Liver (tissue), 9 donors: Measurements from ENCODE around the gene C1orf21. TPM values are rescaled to one million over a fixed set of nuclear protein-coding genes. Genes with fewer than 3 reads are reported as not detected.

Experiments used
- DNase-seq: peaks from one replicate; pipeline ENCODE4 v3.0.0-alpha.2; 2017; ENCODE audit warnings: low spot score
- H3K27ac ChIP-seq, 2 donors: one replicate each; pipeline ENCODE4 v1.7.0; 2013; ENCODE audit warnings: inconsistent platforms in 2 of 2, low read length in 2 of 2, control low read depth in 1 of 2, low read depth in 1 of 2, mild to moderate bottlenecking in 1 of 2
- H3K27me3 ChIP-seq, 4 donors: one replicate each; pipeline versions ENCODE4 v1.6.1 to v1.7.0; 2013; ENCODE audit warnings: low read length in 3 of 4, inconsistent platforms in 1 of 4, mild to moderate bottlenecking in 1 of 4, moderate library complexity in 1 of 4; ENCODE audit not compliant: control insufficient read depth in 4 of 4, insufficient read depth in 4 of 4
- H3K36me3 ChIP-seq, 4 donors: one replicate each; pipeline versions ENCODE4 v1.6.1 to v1.7.0; 2013; ENCODE audit warnings: low read length in 3 of 4, mild to moderate bottlenecking in 3 of 4, low read depth in 1 of 4, moderate library complexity in 1 of 4; ENCODE audit not compliant: control insufficient read depth in 4 of 4, insufficient read depth in 3 of 4
- H3K4me1 ChIP-seq, 4 donors: one replicate each; pipeline versions ENCODE4 v1.6.1 to v1.7.0; 2013; ENCODE audit warnings: low read length in 3 of 4, mild to moderate bottlenecking in 3 of 4, moderate library complexity in 1 of 4; ENCODE audit not compliant: control insufficient read depth in 4 of 4, insufficient read depth in 4 of 4
- H3K4me3 ChIP-seq, 3 donors: one replicate each; pipeline versions ENCODE4 v1.6.1 to v1.7.0; 2013; ENCODE audit warnings: low read length in 3 of 3, control low read depth in 1 of 3, low read depth in 1 of 3, mild to moderate bottlenecking in 1 of 3
- H3K9ac ChIP-seq, 2 donors: one replicate each; pipeline ENCODE4 v1.7.0; 2013; ENCODE audit warnings: low read length in 2 of 2, mild to moderate bottlenecking in 2 of 2, moderate library complexity in 2 of 2, control low read depth in 1 of 2, low read depth in 1 of 2
- H3K9me3 ChIP-seq, 4 donors: one replicate each; pipeline versions ENCODE4 v1.6.1 to v1.7.0; 2013; ENCODE audit warnings: low read length in 3 of 4; ENCODE audit not compliant: control insufficient read depth in 4 of 4
- EGR1 ChIP-seq, 2 donors: IDR thresholded peaks; 2 replicates each; pipeline ENCODE4 v1.6.1; 2016 to 2018; ENCODE audit warnings: antibody characterized with exemption in 2 of 2, low read depth in 2 of 2
- FOXA2 ChIP-seq: IDR thresholded peaks from 2 replicates; pipeline ENCODE4 v1.6.1; 2016; ENCODE audit warnings: antibody characterized with exemption
- GABPA ChIP-seq, 2 donors: IDR thresholded peaks in 1 of 2; conservative IDR thresholded peaks in 1 of 2; 2 replicates each; pipeline ENCODE4 v1.6.1; 2016; ENCODE audit warnings: antibody characterized with exemption in 2 of 2, mild to moderate bottlenecking in 1 of 2, moderate library complexity in 1 of 2
- HNF4A ChIP-seq, 2 donors: conservative IDR thresholded peaks; 2 replicates each; pipeline ENCODE4 v1.6.1; 2016; ENCODE audit warnings: antibody characterized with exemption in 2 of 2, mild to moderate bottlenecking in 2 of 2
- HNF4G ChIP-seq: IDR thresholded peaks from 2 replicates; pipeline ENCODE4 v1.6.1; 2016; ENCODE audit warnings: antibody characterized with exemption
- JUND ChIP-seq, 2 donors: IDR thresholded peaks; 2 replicates each; pipeline ENCODE4 v1.6.1; 2016; ENCODE audit warnings: antibody characterized with exemption in 2 of 2
- NR2F2 ChIP-seq: IDR thresholded peaks from 2 replicates; pipeline ENCODE4 v1.6.1; 2016; ENCODE audit warnings: antibody characterized with exemption
- RAD21 ChIP-seq, 2 donors: IDR thresholded peaks; 2 replicates each; pipeline ENCODE4 v1.6.1; 2016; ENCODE audit warnings: antibody characterized with exemption in 2 of 2, mild to moderate bottlenecking in 2 of 2
- RXRA ChIP-seq, 2 donors: IDR thresholded peaks; 2 replicates each; pipeline ENCODE4 v1.6.1; 2017 to 2018; ENCODE audit warnings: antibody characterized with exemption in 2 of 2, mild to moderate bottlenecking in 1 of 2
- SP1 ChIP-seq: IDR thresholded peaks from 2 replicates; pipeline ENCODE4 v1.6.1; 2018; ENCODE audit warnings: antibody characterized with exemption, mild to moderate bottlenecking
- TAF1 ChIP-seq: conservative IDR thresholded peaks from 2 replicates; pipeline ENCODE4 v1.6.1; 2016; ENCODE audit warnings: antibody characterized with exemption, mild to moderate bottlenecking
- YY1 ChIP-seq: IDR thresholded peaks from 2 replicates; pipeline ENCODE4 v1.6.1; 2016; ENCODE audit warnings: antibody characterized with exemption, mild to moderate bottlenecking
- WGBS: extraction: QIAGEN DNeasy Blood & Tissue Kit; methylation state at CpG from one replicate; pipeline ENCODE4 v1.1.7; 2013; 5-methylcytosine and 5-hydroxymethylcytosine counted together
- polyA plus RNA-seq, 2 donors: library from polyadenylated mRNA; stranded (reverse) in 1 of 2; unstranded in 1 of 2; fragments of 200-250 nt in 1 of 2; fragments of >200 nt in 1 of 2; fragmentation: Nextera tagmentation in 1 of 2; extraction: Ambion mirVana in 1 of 2; gene quantifications; one replicate each; pipeline versions ENCODE4 v1.2.1 to v1.2.3, GENCODE V29; 2013 to 2015
- total RNA-seq, 2 donors: library from RNA; depleted of rRNA; stranded (reverse); fragments of >200 nt; gene quantifications; one replicate each; pipeline ENCODE4 v1.2.3, GENCODE V29; 2014
- TF ChIP-seq, protein P1 (sequence below): IDR thresholded peaks from 2 replicates; pipeline ENCODE4 v1.6.1; 2016; ENCODE audit warnings: antibody characterized with exemption
- TF ChIP-seq, protein P2 (sequence below): fragments of 150-350 bp; IDR thresholded peaks from 2 replicates; pipeline ENCODE4 v1.5.1; 2017; ENCODE audit warnings: improper control_type of control experiment, low read depth, low read length; ENCODE audit not compliant: missing input control
- TF ChIP-seq, protein P3 (sequence below): IDR thresholded peaks from 2 replicates; pipeline ENCODE4 v1.6.1; 2016; ENCODE audit warnings: antibody characterized with exemption
- TF ChIP-seq, protein P4 (sequence below): IDR thresholded peaks from 2 replicates; pipeline ENCODE4 v1.6.1; 2016; ENCODE audit warnings: antibody characterized with exemption
- TF ChIP-seq, protein P5 (sequence below): IDR thresholded peaks from 2 replicates; pipeline ENCODE4 v1.6.1; 2016; ENCODE audit warnings: antibody characterized with exemption, mild to moderate bottlenecking
- donor health status: healthy.
- donor health status: healthy.
- donor health status: healthy.
- donor health status: healthy.
- donor health status: healthy.

C1orf21 gene
- total and polyA plus RNA-seq, 4 donors, result 2.3 to 21.3 (median 13.4) TPM

DNA sequence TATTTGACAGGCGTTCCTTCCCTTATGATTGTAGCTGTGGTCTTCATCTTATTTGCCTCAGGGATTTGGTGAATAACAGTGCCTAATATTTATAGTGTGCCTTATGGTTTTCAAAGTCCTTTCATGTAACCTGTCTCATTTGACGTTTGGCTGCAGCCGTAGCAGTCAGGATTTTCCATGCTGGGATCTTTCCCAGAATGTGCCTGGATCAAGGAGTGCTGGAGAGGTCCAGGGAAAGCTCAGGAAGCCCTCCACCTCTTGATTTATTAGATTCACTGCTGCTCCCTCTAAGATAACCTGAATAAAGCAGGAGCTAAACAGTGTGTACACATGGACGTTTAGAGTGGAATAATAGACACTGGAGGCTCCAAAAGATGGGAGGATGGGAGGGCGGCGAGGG, 5.2 kb downstream of the C1orf21 start:
- TF ChIP-seq NR2F2 (no peak), JUND (IDR thresholded peaks at IDR 0.05) (no peak), RAD21 (IDR thresholded peaks at IDR 0.05) (no peak), YY1 (no peak), SP1 (no peak), HNF4A (conservative IDR thresholded peaks at IDR 0.05) (no peak), TAF1 (no peak), RXRA (IDR thresholded peaks at IDR 0.05) (no peak), EGR1 (IDR thresholded peaks at IDR 0.05; ENCODE audit: low read depth in 2 of 2) (no peak)
- TF ChIP-seq, protein P1, sequence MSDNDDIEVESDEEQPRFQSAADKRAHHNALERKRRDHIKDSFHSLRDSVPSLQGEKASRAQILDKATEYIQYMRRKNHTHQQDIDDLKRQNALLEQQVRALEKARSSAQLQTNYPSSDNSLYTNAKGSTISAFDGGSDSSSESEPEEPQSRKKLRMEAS, result no peak
- TF ChIP-seq, protein P2, sequence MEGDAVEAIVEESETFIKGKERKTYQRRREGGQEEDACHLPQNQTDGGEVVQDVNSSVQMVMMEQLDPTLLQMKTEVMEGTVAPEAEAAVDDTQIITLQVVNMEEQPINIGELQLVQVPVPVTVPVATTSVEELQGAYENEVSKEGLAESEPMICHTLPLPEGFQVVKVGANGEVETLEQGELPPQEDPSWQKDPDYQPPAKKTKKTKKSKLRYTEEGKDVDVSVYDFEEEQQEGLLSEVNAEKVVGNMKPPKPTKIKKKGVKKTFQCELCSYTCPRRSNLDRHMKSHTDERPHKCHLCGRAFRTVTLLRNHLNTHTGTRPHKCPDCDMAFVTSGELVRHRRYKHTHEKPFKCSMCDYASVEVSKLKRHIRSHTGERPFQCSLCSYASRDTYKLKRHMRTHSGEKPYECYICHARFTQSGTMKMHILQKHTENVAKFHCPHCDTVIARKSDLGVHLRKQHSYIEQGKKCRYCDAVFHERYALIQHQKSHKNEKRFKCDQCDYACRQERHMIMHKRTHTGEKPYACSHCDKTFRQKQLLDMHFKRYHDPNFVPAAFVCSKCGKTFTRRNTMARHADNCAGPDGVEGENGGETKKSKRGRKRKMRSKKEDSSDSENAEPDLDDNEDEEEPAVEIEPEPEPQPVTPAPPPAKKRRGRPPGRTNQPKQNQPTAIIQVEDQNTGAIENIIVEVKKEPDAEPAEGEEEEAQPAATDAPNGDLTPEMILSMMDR, result no peak
- TF ChIP-seq, protein P3, sequence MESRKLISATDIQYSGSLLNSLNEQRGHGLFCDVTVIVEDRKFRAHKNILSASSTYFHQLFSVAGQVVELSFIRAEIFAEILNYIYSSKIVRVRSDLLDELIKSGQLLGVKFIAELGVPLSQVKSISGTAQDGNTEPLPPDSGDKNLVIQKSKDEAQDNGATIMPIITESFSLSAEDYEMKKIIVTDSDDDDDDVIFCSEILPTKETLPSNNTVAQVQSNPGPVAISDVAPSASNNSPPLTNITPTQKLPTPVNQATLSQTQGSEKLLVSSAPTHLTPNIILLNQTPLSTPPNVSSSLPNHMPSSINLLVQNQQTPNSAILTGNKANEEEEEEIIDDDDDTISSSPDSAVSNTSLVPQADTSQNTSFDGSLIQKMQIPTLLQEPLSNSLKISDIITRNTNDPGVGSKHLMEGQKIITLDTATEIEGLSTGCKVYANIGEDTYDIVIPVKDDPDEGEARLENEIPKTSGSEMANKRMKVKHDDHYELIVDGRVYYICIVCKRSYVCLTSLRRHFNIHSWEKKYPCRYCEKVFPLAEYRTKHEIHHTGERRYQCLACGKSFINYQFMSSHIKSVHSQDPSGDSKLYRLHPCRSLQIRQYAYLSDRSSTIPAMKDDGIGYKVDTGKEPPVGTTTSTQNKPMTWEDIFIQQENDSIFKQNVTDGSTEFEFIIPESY, result no peak
- TF ChIP-seq, protein P4, sequence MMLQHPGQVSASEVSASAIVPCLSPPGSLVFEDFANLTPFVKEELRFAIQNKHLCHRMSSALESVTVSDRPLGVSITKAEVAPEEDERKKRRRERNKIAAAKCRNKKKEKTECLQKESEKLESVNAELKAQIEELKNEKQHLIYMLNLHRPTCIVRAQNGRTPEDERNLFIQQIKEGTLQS, result no peak
- Histone ChIP-seq H3K4me3 (no peak overlapping the region), H3K36me3 (no peaks in the 10 kb centered on the region), H3K4me1 (peaks cover 0 to 11% (median 6%) of the 10 kb centered on the region in 4 donors), H3K27me3 (no peaks in the 10 kb centered on the region), H3K27ac (no peak overlapping the region), H3K9ac (no peak overlapping the region), H3K9me3 (no peaks in the 10 kb centered on the region)
- DNase-seq, result no peak
- WGBS, result 93% methylated on average over 6 of the region's 6 CpGs

DNA sequence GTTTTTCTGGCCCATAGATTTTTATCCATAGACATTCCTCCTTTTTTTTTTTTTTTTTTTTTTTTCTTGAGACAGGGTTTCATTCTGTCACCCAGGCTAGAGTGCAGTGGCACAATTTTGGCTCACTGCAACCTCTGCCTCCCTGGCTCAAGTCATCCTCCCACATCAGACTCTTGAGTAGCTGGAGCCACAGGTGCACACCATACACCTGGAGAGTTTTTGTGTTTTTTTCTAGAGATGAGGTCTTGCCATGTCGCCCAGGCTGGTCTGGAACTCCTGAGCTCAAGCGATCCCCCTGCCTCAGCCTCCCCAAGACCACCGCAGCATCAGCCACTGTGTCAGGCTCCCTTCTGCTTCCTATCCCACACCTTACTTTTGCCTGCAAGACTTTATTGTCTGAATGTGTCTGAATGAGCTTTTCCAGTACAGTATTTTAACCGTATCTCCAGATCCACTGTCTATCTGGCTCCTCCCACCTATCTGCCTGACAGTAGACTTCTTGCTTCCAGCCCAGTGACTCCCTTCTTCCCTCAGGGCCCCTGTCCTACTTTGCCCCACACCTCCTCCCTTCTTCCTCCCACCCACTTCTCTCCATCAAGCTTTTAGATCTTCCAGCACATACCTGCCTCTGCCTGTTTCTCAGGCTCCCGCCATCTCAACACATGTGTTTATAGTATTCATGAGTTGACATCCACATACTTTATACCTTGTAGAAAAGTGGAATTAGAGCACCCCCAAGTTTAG, 6.1 kb downstream of the C1orf21 start:
- Histone ChIP-seq H3K27me3 (no peaks in the 10 kb centered on the region), H3K9me3 (no peaks in the 10 kb centered on the region), H3K27ac (no peak overlapping the region), H3K4me1 (peaks cover 0 to 4% (median 4%) of the 10 kb centered on the region in 4 donors), H3K36me3 (no peaks in the 10 kb centered on the region), H3K9ac (no peak overlapping the region), H3K4me3 (no peak overlapping the region)
- no peak for DNase-seq
- no peak for TF ChIP-seq GABPA (IDR thresholded peaks at IDR 0.05 in 1 of 2, conservative IDR thresholded peaks at IDR 0.05 in 1 of 2)
- TF ChIP-seq HNF4G, result no peak
- no peak for TF ChIP-seq RAD21 (IDR thresholded peaks at IDR 0.05)
- TF ChIP-seq RXRA (IDR thresholded peaks at IDR 0.05), result no peak
- TF ChIP-seq YY1, result no peak
- TF ChIP-seq, protein P5, sequence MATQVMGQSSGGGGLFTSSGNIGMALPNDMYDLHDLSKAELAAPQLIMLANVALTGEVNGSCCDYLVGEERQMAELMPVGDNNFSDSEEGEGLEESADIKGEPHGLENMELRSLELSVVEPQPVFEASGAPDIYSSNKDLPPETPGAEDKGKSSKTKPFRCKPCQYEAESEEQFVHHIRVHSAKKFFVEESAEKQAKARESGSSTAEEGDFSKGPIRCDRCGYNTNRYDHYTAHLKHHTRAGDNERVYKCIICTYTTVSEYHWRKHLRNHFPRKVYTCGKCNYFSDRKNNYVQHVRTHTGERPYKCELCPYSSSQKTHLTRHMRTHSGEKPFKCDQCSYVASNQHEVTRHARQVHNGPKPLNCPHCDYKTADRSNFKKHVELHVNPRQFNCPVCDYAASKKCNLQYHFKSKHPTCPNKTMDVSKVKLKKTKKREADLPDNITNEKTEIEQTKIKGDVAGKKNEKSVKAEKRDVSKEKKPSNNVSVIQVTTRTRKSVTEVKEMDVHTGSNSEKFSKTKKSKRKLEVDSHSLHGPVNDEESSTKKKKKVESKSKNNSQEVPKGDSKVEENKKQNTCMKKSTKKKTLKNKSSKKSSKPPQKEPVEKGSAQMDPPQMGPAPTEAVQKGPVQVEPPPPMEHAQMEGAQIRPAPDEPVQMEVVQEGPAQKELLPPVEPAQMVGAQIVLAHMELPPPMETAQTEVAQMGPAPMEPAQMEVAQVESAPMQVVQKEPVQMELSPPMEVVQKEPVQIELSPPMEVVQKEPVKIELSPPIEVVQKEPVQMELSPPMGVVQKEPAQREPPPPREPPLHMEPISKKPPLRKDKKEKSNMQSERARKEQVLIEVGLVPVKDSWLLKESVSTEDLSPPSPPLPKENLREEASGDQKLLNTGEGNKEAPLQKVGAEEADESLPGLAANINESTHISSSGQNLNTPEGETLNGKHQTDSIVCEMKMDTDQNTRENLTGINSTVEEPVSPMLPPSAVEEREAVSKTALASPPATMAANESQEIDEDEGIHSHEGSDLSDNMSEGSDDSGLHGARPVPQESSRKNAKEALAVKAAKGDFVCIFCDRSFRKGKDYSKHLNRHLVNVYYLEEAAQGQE, result no peak
- TF ChIP-seq, protein P3, result no peak
- TF ChIP-seq, protein P2, result no peak
- no peak for TF ChIP-seq FOXA2
- WGBS, result 94% methylated on average over 5 of the region's 5 CpGs
